Measurements from ENCODE around the gene MED13L.
"Not testable (repeated sequence)": the region's sequence is repeated elsewhere in the genome, so short reads cannot be mapped to it uniquely, and the experiment has no call there.

MED13L gene

GRCh38 chr12:115988625-115989563 is 288.6 kb downstream of the MED13L start:
- no peak overlapping the region for H3K9ac ChIP-seq (ENCODE audit: low read depth, low read length)
- H3K9me3 ChIP-seq (replicated peaks; ENCODE audit: low read length) = no peaks in the 10 kb centered on the region
- H3K4me3 ChIP-seq (ENCODE audit: low read length) = no peak overlapping the region
- H3K4me1 ChIP-seq (ENCODE audit: control insufficient read depth, insufficient read depth, low read length) = peaks cover 11% of the 10 kb centered on the region
- H3K36me3 ChIP-seq (ENCODE audit: insufficient read depth, low read length) = peaks cover 49% of the 10 kb centered on the region
- H3K4me2 ChIP-seq (ENCODE audit: low read length) = peak overlapping the region; percentile 26
- H3K27me3 ChIP-seq (ENCODE audit: control insufficient read depth, insufficient read depth, low read length) = no peaks in the 10 kb centered on the region

GRCh38 chr12:115988212-115988611 is 289.3 kb downstream of the MED13L start:
- Histone ChIP-seq H3K9ac (ENCODE audit: low read depth, low read length) (no peak overlapping the region), H3K36me3 (ENCODE audit: insufficient read depth, low read length) (peaks cover 53% of the 10 kb centered on the region), H3K4me1 (ENCODE audit: control insufficient read depth, insufficient read depth, low read length) (peaks cover 11% of the 10 kb centered on the region), H3K27me3 (ENCODE audit: control insufficient read depth, insufficient read depth, low read length) (no peaks in the 10 kb centered on the region), H3K9me3 (replicated peaks; ENCODE audit: low read length) (no peaks in the 10 kb centered on the region), H3K4me3 (ENCODE audit: low read length) (no peak overlapping the region), H3K4me2 (ENCODE audit: low read length) (peak overlapping the region; percentile 26)

DNA sequence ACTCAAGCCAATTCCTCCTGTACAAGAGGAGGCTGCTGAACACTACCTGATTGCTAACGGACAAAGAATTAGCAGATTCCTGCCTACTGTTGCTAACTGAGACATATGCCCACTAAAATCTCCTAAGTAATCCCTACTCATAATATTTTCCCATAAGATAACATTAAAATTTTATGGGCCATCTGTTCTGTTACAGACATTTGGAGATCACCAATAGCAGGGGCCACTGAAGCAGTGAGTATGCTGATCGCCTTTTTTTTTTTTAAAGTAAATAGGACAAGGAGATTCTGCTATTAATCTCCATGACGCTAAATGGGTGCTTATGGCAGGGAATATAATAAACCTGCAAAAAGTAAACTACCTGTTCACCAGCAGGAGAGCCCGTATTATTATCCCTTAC is 292.9 kb downstream of the MED13L start:
- H3K9ac ChIP-seq (ENCODE audit: low read depth, low read length) = no peak overlapping the region
- H3K36me3 ChIP-seq (ENCODE audit: insufficient read depth, low read length) = peaks cover 53% of the 10 kb centered on the region
- H3K27me3 ChIP-seq (ENCODE audit: control insufficient read depth, insufficient read depth, low read length) = no peaks in the 10 kb centered on the region
- peaks cover 11% of the 10 kb centered on the region for H3K4me1 ChIP-seq (ENCODE audit: control insufficient read depth, insufficient read depth, low read length)
- H3K4me2 ChIP-seq (ENCODE audit: low read length) = no peak overlapping the region
- no peak overlapping the region for H3K4me3 ChIP-seq (ENCODE audit: low read length)
- no peaks in the 10 kb centered on the region for H3K9me3 ChIP-seq (replicated peaks; ENCODE audit: low read length)

DNA sequence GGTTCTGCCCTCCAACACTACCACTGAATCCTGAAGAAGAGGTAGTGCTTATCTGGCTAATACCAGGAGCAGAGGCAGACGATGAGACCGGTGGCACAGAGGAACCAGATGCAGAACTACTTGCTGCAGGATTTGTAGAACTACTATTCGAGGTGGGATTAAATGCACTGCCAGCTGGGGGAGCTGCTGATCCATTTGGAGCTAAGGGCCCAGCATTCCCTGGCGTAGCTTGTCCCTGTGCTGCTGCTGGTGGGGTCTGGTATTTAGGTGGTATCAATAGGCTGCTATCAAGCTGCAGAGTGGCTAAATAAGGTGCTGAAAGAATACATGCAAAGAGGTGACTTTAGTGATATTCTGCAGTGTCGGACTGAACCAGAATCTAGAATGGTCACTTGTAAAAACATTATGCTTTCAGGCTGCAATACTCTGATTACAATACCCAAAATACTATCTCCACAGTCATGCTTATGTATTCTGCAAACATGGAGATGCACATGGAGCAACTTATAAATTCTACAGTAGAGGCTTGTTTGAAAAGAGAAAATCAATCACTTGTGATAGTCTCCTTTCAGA is 294.2 kb downstream of the MED13L start:
- peaks cover 55% of the 10 kb centered on the region for H3K36me3 ChIP-seq (ENCODE audit: insufficient read depth, low read length)
- H3K27me3 ChIP-seq (ENCODE audit: control insufficient read depth, insufficient read depth, low read length) = no peaks in the 10 kb centered on the region
- no peak overlapping the region for H3K4me2 ChIP-seq (ENCODE audit: low read length)
- no peaks in the 10 kb centered on the region for H3K9me3 ChIP-seq (replicated peaks; ENCODE audit: low read length)
- no peak overlapping the region for H3K9ac ChIP-seq (ENCODE audit: low read depth, low read length)
- H3K4me3 ChIP-seq (ENCODE audit: low read length) = no peak overlapping the region
- H3K4me1 ChIP-seq (ENCODE audit: control insufficient read depth, insufficient read depth, low read length) = peaks cover 1% of the 10 kb centered on the region

GRCh38 chr12:115980339-115980738 is 297.2 kb downstream of the MED13L start:
- H3K4me3 ChIP-seq (ENCODE audit: low read length) = no peak overlapping the region
- H3K36me3 ChIP-seq (ENCODE audit: insufficient read depth, low read length) = peaks cover 47% of the 10 kb centered on the region
- no peaks in the 10 kb centered on the region for H3K4me1 ChIP-seq (ENCODE audit: control insufficient read depth, insufficient read depth, low read length)
- no peaks in the 10 kb centered on the region for H3K27me3 ChIP-seq (ENCODE audit: control insufficient read depth, insufficient read depth, low read length)
- H3K9me3 ChIP-seq (replicated peaks; ENCODE audit: low read length) = no peaks in the 10 kb centered on the region
- no peak overlapping the region for H3K4me2 ChIP-seq (ENCODE audit: low read length)
- H3K9ac ChIP-seq (ENCODE audit: low read depth, low read length) = no peak overlapping the region

- no peaks in the 10 kb centered on the region for H3K27me3 ChIP-seq (ENCODE audit: control insufficient read depth, insufficient read depth, low read length)
- H3K4me3 ChIP-seq (ENCODE audit: low read length) = no peak overlapping the region
- H3K4me2 ChIP-seq (ENCODE audit: low read length) = no peak overlapping the region
- no peaks in the 10 kb centered on the region for H3K9me3 ChIP-seq (replicated peaks; ENCODE audit: low read length)
- no peaks in the 10 kb centered on the region for H3K4me1 ChIP-seq (ENCODE audit: control insufficient read depth, insufficient read depth, low read length)
- H3K9ac ChIP-seq (ENCODE audit: low read depth, low read length) = no peak overlapping the region
- H3K36me3 ChIP-seq (ENCODE audit: insufficient read depth, low read length) = peaks cover 52% of the 10 kb centered on the region
Measured at GRCh38 chr12:115979851-115980250, 297.6 kb downstream of the MED13L start.

- no peaks in the 10 kb centered on the region for H3K27me3 ChIP-seq (ENCODE audit: control insufficient read depth, insufficient read depth, low read length)
Measured at GRCh38 chr12:115979351-115979750, 298.1 kb downstream of the MED13L start.

DNA sequence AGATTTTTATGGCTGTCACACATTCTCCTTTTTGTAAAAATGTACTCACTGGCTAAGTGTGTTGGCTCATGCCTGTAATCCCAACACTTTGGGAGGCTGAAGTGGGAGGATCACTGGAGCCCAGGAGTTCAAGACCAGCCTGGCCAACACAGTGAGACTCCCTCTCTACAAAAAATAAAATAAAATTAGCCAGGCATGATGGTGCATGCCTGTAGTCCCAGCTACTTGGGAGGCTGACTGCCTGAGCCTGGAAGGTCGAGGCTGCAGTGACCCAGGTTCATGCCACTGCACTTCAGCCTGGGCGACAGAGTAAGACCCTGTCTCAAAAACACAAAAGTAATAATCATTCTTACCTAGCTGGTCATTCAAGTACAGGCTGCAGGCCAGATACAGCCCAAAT is 300.7 kb downstream of the MED13L start:
- H3K4me1 ChIP-seq (ENCODE audit: control insufficient read depth, insufficient read depth, low read length); H3K4me3 ChIP-seq (ENCODE audit: low read length); H3K27me3 ChIP-seq (ENCODE audit: control insufficient read depth, insufficient read depth, low read length); H3K9ac ChIP-seq (ENCODE audit: low read depth, low read length); H3K9me3 ChIP-seq (replicated peaks; ENCODE audit: low read length); H3K4me2 ChIP-seq (ENCODE audit: low read length): not testable (repeated sequence)
- H3K36me3 ChIP-seq (ENCODE audit: insufficient read depth, low read length) = peaks cover 58% of the 10 kb centered on the region

More at GRCh38 chr12:115979351-115979750, 298.1 kb downstream of the MED13L start:
- Histone ChIP-seq H3K9me3 (replicated peaks; ENCODE audit: low read length) (no peaks in the 10 kb centered on the region), H3K4me3 (ENCODE audit: low read length) (no peak overlapping the region), H3K9ac (ENCODE audit: low read depth, low read length) (no peak overlapping the region), H3K36me3 (ENCODE audit: insufficient read depth, low read length) (peaks cover 53% of the 10 kb centered on the region), H3K4me1 (ENCODE audit: control insufficient read depth, insufficient read depth, low read length) (no peaks in the 10 kb centered on the region), H3K4me2 (ENCODE audit: low read length) (no peak overlapping the region)

- Histone ChIP-seq H3K4me3 (ENCODE audit: low read length) (no peak overlapping the region), H3K9ac (ENCODE audit: low read depth, low read length) (no peak overlapping the region), H3K27me3 (ENCODE audit: control insufficient read depth, insufficient read depth, low read length) (no peaks in the 10 kb centered on the region), H3K9me3 (replicated peaks; ENCODE audit: low read length) (no peaks in the 10 kb centered on the region), H3K4me1 (ENCODE audit: control insufficient read depth, insufficient read depth, low read length) (peaks cover 8% of the 10 kb centered on the region), H3K4me2 (ENCODE audit: low read length) (no peak overlapping the region), H3K36me3 (ENCODE audit: insufficient read depth, low read length) (peaks cover 60% of the 10 kb centered on the region)
Measured at GRCh38 chr12:115975411-115975810, 302.1 kb downstream of the MED13L start.

GRCh38 chr12:115973968-115974724 is 303.3 kb downstream of the MED13L start:
- Histone ChIP-seq H3K4me1 (ENCODE audit: control insufficient read depth, insufficient read depth, low read length) (peaks cover 8% of the 10 kb centered on the region), H3K4me2 (ENCODE audit: low read length) (no peak overlapping the region), H3K4me3 (ENCODE audit: low read length) (no peak overlapping the region), H3K36me3 (ENCODE audit: insufficient read depth, low read length) (peaks cover 65% of the 10 kb centered on the region), H3K9me3 (replicated peaks; ENCODE audit: low read length) (no peaks in the 10 kb centered on the region), H3K27me3 (ENCODE audit: control insufficient read depth, insufficient read depth, low read length) (no peaks in the 10 kb centered on the region), H3K9ac (ENCODE audit: low read depth, low read length) (no peak overlapping the region)

GRCh38 chr12:115973066-115973465 is 304.4 kb downstream of the MED13L start:
- H3K36me3 ChIP-seq (ENCODE audit: insufficient read depth, low read length) = peaks cover 66% of the 10 kb centered on the region

More at GRCh38 chr12:115973066-115973465, 304.4 kb downstream of the MED13L start:
- Histone ChIP-seq H3K4me3 (ENCODE audit: low read length) (no peak overlapping the region), H3K4me2 (ENCODE audit: low read length) (no peak overlapping the region), H3K9me3 (replicated peaks; ENCODE audit: low read length) (no peaks in the 10 kb centered on the region), H3K4me1 (ENCODE audit: control insufficient read depth, insufficient read depth, low read length) (peaks cover 8% of the 10 kb centered on the region), H3K9ac (ENCODE audit: low read depth, low read length) (no peak overlapping the region), H3K27me3 (ENCODE audit: control insufficient read depth, insufficient read depth, low read length) (no peaks in the 10 kb centered on the region)
